ACC112 (cell line): Measurements from ENCODE around the gene LEMD2.
"Not testable (repeated sequence)": the region's sequence is repeated elsewhere in the genome, so short reads cannot be mapped to it uniquely, and the experiment has no call there.

Source experiments
- H2AFZ ChIP-seq: fragments of 200-600 bp; sonication (generic); one replicate; pipeline ENCODE4 v1.6.0; 2017; ENCODE audit warnings: antibody characterized with exemption, low read length; ENCODE audit not compliant: unreplicated experiment
- H3K27ac ChIP-seq: fragments of 200-600 bp; sonication (generic); 2 replicates; pipeline ENCODE4 v1.5.1; 2014; ENCODE audit warnings: low read depth, mild to moderate bottlenecking, antibody characterized with exemption, low read length, moderate library complexity
- H3K27me3 ChIP-seq: fragments of 200-600 bp; sonication (generic); 2 replicates; pipeline ENCODE4 v1.6.1; 2014; ENCODE audit warnings: mild to moderate bottlenecking, antibody characterized with exemption, low read length, moderate library complexity, mixed read lengths; ENCODE audit not compliant: insufficient read depth
- H3K36me3 ChIP-seq: fragments of 200-600 bp; sonication (generic); 2 replicates; pipeline ENCODE4 v1.6.1; 2016; ENCODE audit warnings: mild to moderate bottlenecking, antibody characterized with exemption, low read length, moderate library complexity, mixed read lengths; ENCODE audit not compliant: insufficient read depth
- H3K4me1 ChIP-seq: fragments of 200-600 bp; sonication (generic); one replicate; pipeline ENCODE4 v1.6.1; 2016; ENCODE audit warnings: low read length, mixed read lengths; ENCODE audit not compliant: insufficient read depth, unreplicated experiment, control insufficient read depth
- H3K4me3 ChIP-seq: fragments of 200-600 bp; sonication (generic); 2 replicates; pipeline ENCODE4 v1.5.1; 2014; ENCODE audit warnings: mild to moderate bottlenecking, low read depth, low read length
- H3K79me2 ChIP-seq: fragments of 200-600 bp; sonication (generic); one replicate; pipeline ENCODE4 v1.6.0; 2016; ENCODE audit warnings: low read length; ENCODE audit not compliant: control insufficient read depth, unreplicated experiment, insufficient read depth

Gene LEMD2

GRCh38 chr6:33788694-33789549 lies at the start of gene LEMD2:
LEMD2 (minus strand) TSS chr6:33789130; CDS start chr6:33789116, 14 bp downstream.
- H3K36me3 ChIP-seq: peaks cover 9% of the 10 kb centered on the region; the same call in 1 of the 2 replicates
- peak within 1 kb of the TSS; percentile 98 for H2AFZ ChIP-seq
- H3K27ac ChIP-seq: peak within 1 kb of the TSS; percentile 77
- peak within 1 kb of the TSS; percentile 81 for H3K4me3 ChIP-seq
- H3K79me2 ChIP-seq: peaks cover 46% of the 10 kb centered on the region
- H3K27me3 ChIP-seq: peaks cover 9% of the 10 kb centered on the region; the same call in 1 of the 2 replicates
- peaks cover 36% of the 10 kb centered on the region for H3K4me1 ChIP-seq

DNA sequence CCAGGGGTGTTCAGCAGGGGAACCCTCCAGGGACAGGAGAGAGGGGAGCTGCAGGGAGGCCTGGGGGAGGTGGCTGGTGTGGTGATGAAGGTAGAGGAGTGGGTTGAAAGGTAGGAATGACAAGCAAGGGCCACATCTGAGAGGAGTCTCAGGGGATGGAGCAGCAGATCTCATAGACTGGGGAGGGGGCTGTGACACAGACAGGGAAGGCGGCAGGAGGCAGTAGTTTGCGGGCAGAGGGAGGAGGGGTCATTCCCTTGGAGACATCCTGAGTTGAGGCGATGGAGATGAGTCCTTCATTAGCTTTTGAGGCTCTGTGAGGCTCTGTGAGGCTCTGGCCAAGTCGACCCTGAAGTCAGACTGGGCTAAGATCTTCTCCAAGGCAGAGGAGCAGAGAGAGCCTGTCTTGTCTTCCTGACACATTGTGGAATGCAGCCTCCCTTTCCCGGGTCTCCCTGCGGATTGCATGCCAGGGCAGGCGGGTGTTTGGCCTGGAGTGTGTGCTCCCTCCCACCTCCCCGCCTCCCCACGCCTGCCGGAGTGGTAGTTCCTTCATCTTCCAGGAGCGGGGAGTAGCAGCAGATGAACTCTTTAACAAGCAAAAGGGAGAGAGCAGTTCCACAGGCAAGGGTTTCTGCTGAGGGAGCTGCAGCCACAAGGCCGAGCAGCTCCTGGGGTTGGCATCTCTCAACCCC lies 49.2 kb upstream of the LEMD2 start:
- Histone ChIP-seq H3K4me3 (no peak overlapping the region), H2AFZ (peak overlapping the region; percentile 37), H3K79me2 (no peaks in the 10 kb centered on the region), H3K36me3 (no peaks in the 10 kb centered on the region), H3K27me3 (no peaks in the 10 kb centered on the region), H3K27ac (no peak overlapping the region), H3K4me1 (peaks cover 39% of the 10 kb centered on the region)

- no peak overlapping the region for H3K27ac ChIP-seq
Measured at GRCh38 chr6:33836806-33837469, 48.0 kb upstream of the LEMD2 start.

DNA sequence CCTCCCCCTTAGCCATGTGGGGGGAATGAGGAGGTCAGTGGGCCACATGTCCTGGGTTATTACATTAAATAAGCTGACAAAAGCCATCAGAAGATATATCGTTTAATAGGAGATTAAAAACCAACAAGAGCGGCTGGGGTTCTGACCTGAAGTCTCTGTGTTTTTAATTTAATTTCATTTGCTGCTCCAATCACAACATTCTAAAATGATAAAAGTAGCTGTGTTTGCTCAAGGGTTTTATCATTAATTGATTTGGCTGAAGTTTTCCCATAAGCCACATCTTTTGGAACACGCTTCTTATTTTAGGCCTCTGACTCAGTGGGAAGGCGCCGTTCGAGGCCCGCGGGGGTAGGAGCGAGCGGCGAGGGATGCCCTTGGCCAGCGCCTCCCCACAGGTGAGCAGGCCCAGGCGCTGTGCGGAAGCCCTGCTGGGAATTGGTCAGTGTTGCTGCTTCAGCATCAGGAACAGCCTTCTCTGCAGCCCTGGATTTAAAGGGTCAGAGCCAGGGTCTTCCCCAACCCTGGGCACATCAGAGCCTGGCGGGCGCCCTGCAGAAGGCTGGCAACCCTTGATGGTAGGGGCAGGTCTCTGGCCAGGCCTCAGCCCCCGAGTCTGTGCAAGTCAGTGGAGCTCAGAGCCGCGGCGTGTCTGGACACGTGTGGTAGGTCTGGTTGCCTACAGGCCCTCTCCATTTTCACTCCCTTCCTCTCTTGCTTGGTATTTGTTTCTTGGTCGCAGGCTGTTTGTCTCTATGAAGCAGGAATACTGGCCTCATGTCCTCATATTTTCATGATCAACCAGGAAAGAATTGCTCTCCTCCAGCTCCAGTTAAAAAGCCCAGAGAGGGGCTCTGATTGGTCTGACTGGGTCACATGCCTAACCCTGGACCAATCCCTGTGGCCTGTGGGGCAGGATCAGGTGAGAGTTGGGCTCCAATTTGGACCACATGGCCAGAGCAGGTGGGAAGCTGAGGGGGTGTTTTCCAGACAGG lies 45.8 kb upstream of the LEMD2 start:
- peaks cover 21% of the 10 kb centered on the region for H3K4me1 ChIP-seq
- H3K79me2 ChIP-seq: no peaks in the 10 kb centered on the region
- H3K36me3 ChIP-seq: no peaks in the 10 kb centered on the region
- H3K27me3 ChIP-seq: no peaks in the 10 kb centered on the region
- H3K27ac ChIP-seq: no peak overlapping the region
- no peak overlapping the region for H3K4me3 ChIP-seq
- H2AFZ ChIP-seq: no peak overlapping the region

More at GRCh38 chr6:33836806-33837469, 48.0 kb upstream of the LEMD2 start:
- peaks cover 39% of the 10 kb centered on the region for H3K4me1 ChIP-seq
- H3K79me2 ChIP-seq: no peaks in the 10 kb centered on the region
- no peak overlapping the region for H3K4me3 ChIP-seq
- H3K36me3 ChIP-seq: no peaks in the 10 kb centered on the region
- H2AFZ ChIP-seq: no peak overlapping the region
- no peaks in the 10 kb centered on the region for H3K27me3 ChIP-seq

DNA sequence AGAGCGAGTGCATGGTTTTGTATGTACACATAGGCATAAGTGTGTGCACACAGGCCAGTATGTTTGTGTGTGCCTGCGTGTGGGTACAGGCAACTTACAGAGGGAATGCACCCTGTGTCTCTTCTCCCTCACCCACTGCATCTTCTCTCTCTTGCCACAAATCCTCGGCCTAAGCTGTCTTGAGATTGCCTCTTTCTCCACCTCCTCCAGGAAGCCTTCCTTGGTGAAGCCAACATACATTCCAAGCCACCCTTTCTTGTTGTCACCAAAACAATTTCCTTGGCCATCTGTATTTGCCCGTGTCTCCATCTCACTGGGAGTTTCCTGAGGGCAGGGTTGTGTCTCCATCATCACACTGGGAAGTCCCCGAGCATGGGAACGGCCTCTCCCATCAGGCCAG lies 44.7 kb upstream of the LEMD2 start:
- Histone ChIP-seq H3K4me3 (no peak overlapping the region), H3K27me3 (no peaks in the 10 kb centered on the region), H3K79me2 (no peaks in the 10 kb centered on the region), H3K27ac (no peak overlapping the region), H3K36me3 (no peaks in the 10 kb centered on the region), H2AFZ (no peak overlapping the region), H3K4me1 (peaks cover 10% of the 10 kb centered on the region)

DNA sequence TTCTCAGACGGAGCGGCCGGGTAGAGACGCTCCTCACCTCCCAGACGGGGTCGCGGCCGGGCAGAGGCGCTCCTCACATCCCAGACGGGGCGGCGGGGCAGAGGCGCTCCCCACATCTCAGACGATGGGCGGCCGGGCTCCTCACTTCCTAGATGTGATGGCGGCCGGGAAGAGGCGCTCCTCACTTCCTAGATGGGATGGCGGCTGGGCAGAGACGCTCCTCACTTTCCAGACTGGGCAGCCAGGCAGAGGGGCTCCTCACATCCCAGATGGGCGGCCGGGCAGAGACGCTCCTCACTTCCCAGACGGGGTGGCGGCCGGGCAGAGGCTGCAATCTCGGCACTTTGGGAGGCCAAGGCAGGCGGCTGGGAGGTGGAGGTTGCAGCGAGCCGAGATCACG lies 43.9 kb upstream of the LEMD2 start:
- H3K36me3 ChIP-seq, H2AFZ ChIP-seq, H3K4me1 ChIP-seq, H3K27ac ChIP-seq, H3K79me2 ChIP-seq, H3K27me3 ChIP-seq, H3K4me3 ChIP-seq: not testable (repeated sequence)

- H3K4me3 ChIP-seq, H3K36me3 ChIP-seq, H3K4me1 ChIP-seq, H2AFZ ChIP-seq, H3K27me3 ChIP-seq, H3K27ac ChIP-seq, H3K79me2 ChIP-seq: not testable (repeated sequence)
Measured at GRCh38 chr6:33831725-33832124, 42.8 kb upstream of the LEMD2 start.

GRCh38 chr6:33830635-33831240 lies 41.8 kb upstream of the LEMD2 start:
- Histone ChIP-seq H3K4me1 (no peaks in the 10 kb centered on the region), H2AFZ (no peak overlapping the region), H3K79me2 (no peaks in the 10 kb centered on the region), H3K4me3 (no peak overlapping the region), H3K27ac (no peak overlapping the region), H3K27me3 (no peaks in the 10 kb centered on the region), H3K36me3 (no peaks in the 10 kb centered on the region)

DNA sequence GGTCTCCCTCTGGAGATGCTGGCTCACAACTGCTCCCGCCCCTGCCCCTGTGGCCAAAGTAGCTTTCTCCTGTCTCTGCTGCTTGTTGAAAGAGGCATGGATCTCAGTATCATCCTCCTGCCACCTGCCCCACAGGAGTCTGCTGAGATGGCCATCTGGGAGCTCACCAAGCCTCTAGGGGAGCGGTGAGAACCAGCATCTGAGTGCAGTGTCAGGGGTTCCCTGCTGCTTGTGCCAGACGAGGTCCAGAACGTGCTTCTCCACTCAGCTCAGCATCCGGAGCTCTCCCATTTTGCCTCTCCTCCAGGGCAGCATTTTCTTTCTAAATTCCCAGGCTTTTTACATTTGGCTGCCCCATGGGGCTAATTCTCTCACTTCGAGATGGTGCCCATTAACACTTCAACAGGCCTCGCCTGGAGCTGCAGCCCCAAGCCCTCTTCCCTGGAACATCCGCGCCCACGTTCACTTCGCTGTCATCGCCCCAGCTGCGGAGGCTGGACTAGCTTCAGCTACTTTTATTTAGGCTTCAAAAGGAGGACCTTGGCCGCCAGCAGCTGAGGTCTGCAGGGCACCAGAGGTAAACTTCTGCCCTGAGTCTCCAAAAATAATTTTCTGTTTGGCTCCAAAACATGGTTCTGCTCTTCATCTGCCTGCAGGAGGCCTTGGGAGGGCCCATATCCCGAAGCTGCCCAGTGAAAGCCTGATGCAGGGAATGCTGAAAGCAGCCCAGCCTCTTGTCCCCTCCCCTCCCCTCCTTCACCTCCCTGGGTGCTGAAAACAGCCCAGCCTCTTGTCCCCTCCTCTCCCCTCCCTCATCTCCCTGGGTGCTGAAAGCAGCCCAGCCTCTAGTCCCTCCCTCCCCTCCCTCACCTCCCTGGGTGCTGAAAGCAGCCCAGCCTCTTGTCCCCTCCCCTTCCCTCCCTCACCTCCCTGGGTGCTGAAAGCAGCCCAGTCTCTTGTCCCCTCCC lies 40.1 kb upstream of the LEMD2 start:
- Histone ChIP-seq H3K27ac (no peak overlapping the region), H3K36me3 (no peaks in the 10 kb centered on the region), H3K79me2 (no peaks in the 10 kb centered on the region), H3K4me3 (no peak overlapping the region), H3K27me3 (no peaks in the 10 kb centered on the region), H2AFZ (no peak overlapping the region), H3K4me1 (peaks cover 10% of the 10 kb centered on the region)
